ENCODE measurements around the gene SCYGR2.

DNA sequence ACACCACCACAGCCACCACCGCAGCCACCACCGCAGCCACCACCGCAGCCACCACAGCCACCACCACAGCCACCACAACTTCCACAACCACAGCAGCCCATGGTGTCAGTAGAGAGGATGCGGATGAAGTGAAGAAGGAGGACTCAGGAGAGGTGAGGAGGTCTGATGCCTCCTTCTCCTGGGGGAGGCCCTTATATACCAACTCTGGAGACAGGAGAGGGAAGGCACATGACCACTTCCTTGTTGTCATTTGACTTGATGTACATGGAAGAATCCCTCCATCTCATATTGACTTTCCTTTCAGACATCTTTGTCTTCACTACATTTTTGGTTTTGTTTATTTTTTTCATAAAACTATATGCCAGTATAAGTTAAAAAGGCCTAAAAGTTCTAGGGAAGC is 16.0 kb downstream of the SCYGR2 start, which contains the start of gene SCYGR3:
- TF ChIP-seq POLR2A (IDR thresholded peaks at IDR 0.05; ENCODE audit: low read depth, low read length) = no peak
- TF ChIP-seq POLR2AphosphoS5 (IDR thresholded peaks at IDR 0.05; ENCODE audit: low read depth, low read length) = no peak
- TF ChIP-seq TAF1 (IDR thresholded peaks at IDR 0.05; ENCODE audit: borderline replicate concordance, low read depth, low read length) = no peak

Data from GM12892 (cell line).